Measurements from ENCODE around the gene AIRE.

DNA sequence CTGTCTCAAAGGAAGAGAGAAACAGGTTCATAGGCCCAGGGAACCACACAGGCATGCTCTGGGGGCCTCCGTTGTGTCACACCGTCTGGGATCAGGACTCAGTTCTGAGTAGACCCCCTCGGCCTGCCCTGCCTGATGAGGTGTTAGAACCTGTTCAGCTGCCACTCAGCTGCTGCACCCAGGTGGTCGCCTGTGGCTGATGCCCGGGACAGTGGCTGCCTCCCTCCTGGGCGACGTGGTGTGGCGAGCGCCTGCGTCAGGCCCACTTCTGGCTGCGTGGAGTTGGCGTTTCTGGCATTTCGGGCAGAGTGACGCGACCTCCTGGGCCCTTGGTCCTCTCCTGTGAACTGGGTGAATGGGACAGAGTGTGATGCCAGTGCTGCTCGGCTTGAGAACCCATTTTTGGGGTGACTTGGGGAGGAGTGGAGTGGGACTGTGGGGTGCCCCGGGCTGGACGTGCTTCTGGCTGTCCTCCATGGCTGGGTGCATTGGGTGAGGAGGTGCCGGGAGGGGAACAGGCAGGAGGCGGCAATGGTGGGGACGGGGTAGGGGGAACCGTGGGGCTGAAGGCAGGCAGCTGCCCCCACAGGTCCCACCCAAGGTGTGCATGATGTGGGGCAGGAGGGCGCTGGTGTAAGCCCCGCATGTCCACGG, 42.7 kb downstream of the AIRE start:
- TF ChIP-seq POLR2AphosphoS5 (IDR thresholded peaks at IDR 0.05; ENCODE audit: borderline replicate concordance, low read depth, low read length): no peak
- TF ChIP-seq EZH2 (IDR thresholded peaks at IDR 0.05): no peak

All from SK-N-MC (cell line).